Fibroblast of villous mesenchyme (primary cell): ENCODE measurements around the gene PRKAR1B. TPM values are rescaled to one million over a fixed set of nuclear protein-coding genes. Genes with fewer than 3 reads are reported as not detected.

ENCODE experiments used
- DNase-seq: peaks from one replicate; pipeline ENCODE4 v3.0.0-alpha.2; 2010; ENCODE audit warnings: low read depth
- H3K4me3 ChIP-seq: 2 replicates; pipeline ENCODE4 v1.5.1; 2011; ENCODE audit warnings: low read depth, mild to moderate bottlenecking, low read length
- CTCF ChIP-seq: IDR thresholded peaks from 2 replicates; pipeline ENCODE4 v1.5.1; 2012; ENCODE audit warnings: low read depth, mild to moderate bottlenecking, low read length; ENCODE audit not compliant: insufficient read depth
- total RNA-seq: library from RNA; depleted of rRNA; stranded (reverse); fragments of >200 nt; gene quantifications from 2 replicates; pipeline ENCODE4 v1.2.3, GENCODE V29; 2012

PRKAR1B gene
- total RNA-seq, 1 donor: 16.4 TPM

GRCh38 chr7:502296-502695, 224.8 kb downstream of the PRKAR1B start:
- no peak for DNase-seq
- TF ChIP-seq CTCF: no peak
- H3K4me3 ChIP-seq: no peak overlapping the region

DNA sequence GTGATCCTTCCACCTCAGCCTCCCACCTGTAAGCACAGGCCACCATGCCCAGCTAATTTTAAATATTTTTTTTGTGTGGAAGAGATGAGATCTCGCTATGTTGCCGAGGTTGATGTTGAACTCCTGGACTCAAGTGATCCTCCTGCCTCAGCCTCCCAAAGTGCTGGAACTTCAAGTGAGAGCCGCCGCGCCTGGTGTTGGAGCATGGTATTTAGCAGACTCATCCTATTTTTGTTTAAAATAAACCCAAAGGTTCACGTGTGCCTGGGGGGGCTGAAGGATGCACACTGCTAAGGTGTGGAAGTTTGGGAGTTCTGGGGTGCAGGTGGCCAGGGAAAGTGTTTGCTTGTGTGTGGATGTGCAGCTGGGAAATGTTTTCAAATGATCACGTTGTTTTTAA, 225.6 kb downstream of the PRKAR1B start:
- H3K4me3 ChIP-seq: no peak overlapping the region
- DNase-seq: no peak
- TF ChIP-seq CTCF: no peak

- H3K4me3 ChIP-seq: no peak overlapping the region
- DNase-seq: no peak
- no peak for TF ChIP-seq CTCF
These were observed 226.3 kb downstream of the PRKAR1B start for GRCh38 chr7:500521-501420.

DNA sequence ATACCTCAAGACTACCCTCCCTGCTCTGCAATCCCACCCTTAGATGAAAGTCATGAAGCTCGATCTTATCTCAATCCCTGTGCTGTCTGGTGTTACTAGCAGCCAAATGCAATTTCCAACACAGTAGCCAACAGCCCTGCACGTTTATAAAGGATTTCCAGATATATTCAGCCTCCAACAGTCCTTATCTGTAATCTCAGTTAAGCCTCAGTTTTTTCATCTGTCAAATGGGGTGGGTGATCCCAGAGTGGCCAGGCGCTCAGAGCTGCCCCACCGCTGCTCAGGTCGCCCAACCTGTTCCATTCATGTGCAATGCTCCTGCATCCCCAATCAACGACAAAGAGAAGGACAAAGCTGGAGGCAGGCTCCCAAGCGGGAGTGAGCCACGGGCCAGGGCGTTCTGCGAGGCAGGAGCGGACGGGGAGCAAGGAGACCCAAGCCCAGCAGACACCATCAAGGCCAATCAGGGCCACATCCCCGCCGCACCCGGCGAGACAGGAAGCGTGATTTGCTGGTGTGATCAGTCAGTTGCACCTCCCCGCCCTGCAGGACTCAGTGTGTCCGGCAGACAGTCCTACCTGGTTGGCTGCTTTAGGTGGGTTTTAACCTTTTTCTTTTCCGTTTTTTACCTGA, 227.1 kb downstream of the PRKAR1B start:
- DNase-seq: no peak
- TF ChIP-seq CTCF: no peak
- H3K4me3 ChIP-seq: no peak overlapping the region

Other genes starting within 250 kb of the PRKAR1B start
- 43.2 and 86.7 TPM in 2 replicates for gene PDGFA, start 207.4 kb downstream of the PRKAR1B start, total RNA-seq
- gene DNAAF5, start 582 bp downstream of the PRKAR1B start, total RNA-seq: 30.0 and 32.8 TPM in 2 replicates
- gene SUN1, start 105.2 kb upstream of the PRKAR1B start, total RNA-seq: 73.4 and 85.4 TPM in 2 replicates
- gene GET4, start 149.3 kb upstream of the PRKAR1B start, total RNA-seq: 15.1 and 22.5 TPM in 2 replicates
- 1.3 and 2.3 TPM in 2 replicates for gene ADAP1, start 227.4 kb upstream of the PRKAR1B start, total RNA-seq
- 7.4 and 8.2 TPM in 2 replicates for gene COX19, start 248.3 kb upstream of the PRKAR1B start, total RNA-seq